HG03066 (cell line): Measurements from ENCODE around the gene TRAPPC8.
"Not testable (repeated sequence)": the region's sequence is repeated elsewhere in the genome, so short reads cannot be mapped to it uniquely, and the experiment has no call there.

ENCODE experiments used
- ATAC-seq: cut with Tn5 transposase; IDR thresholded peaks from one replicate; pipeline ENCODE4 v1.9.1; 2021; ENCODE audit warnings: low read depth; ENCODE audit not compliant: unreplicated experiment

The TRAPPC8 gene

GRCh38 chr18:31946305-31947046, 3.5 kb upstream of the TRAPPC8 start:
- no peak for ATAC-seq

- ATAC-seq, result no peak
Measured at GRCh38 chr18:31943878-31944816, 1.2 kb upstream of the TRAPPC8 start.

- peak; percentile 27 for ATAC-seq
Measured at GRCh38 chr18:31942291-31942998, 483 bp downstream of the TRAPPC8 start.

- no peak for ATAC-seq
Measured at GRCh38 chr18:31941010-31941809, 1.7 kb downstream of the TRAPPC8 start.

- not testable (repeated sequence) for ATAC-seq
Measured at GRCh38 chr18:31934773-31935172, 8.2 kb downstream of the TRAPPC8 start.

GRCh38 chr18:31931886-31932240, 11.1 kb downstream of the TRAPPC8 start:
- no peak for ATAC-seq

GRCh38 chr18:31931163-31931885, 11.6 kb downstream of the TRAPPC8 start:
- ATAC-seq, result no peak

- ATAC-seq, result no peak
Measured at GRCh38 chr18:31929273-31929672, 13.7 kb downstream of the TRAPPC8 start.

- not testable (repeated sequence) for ATAC-seq
Measured at GRCh38 chr18:31926988-31927387, 15.9 kb downstream of the TRAPPC8 start.

GRCh38 chr18:31920277-31920676, 22.7 kb downstream of the TRAPPC8 start:
- ATAC-seq, result no peak

GRCh38 chr18:31919366-31919765, 23.6 kb downstream of the TRAPPC8 start:
- ATAC-seq, result not testable (repeated sequence)

- ATAC-seq, result no peak
Measured at GRCh38 chr18:31918733-31919132, 24.2 kb downstream of the TRAPPC8 start.

GRCh38 chr18:31901063-31901462, 41.9 kb downstream of the TRAPPC8 start:
- no peak for ATAC-seq

- ATAC-seq, result not testable (repeated sequence)
Measured at GRCh38 chr18:31899771-31900170, 43.2 kb downstream of the TRAPPC8 start.

- ATAC-seq, result no peak
Measured at GRCh38 chr18:31892936-31893335, 50.0 kb downstream of the TRAPPC8 start.

GRCh38 chr18:31891566-31891965, 51.4 kb downstream of the TRAPPC8 start:
- no peak for ATAC-seq

GRCh38 chr18:31884020-31884419, 58.9 kb downstream of the TRAPPC8 start:
- no peak for ATAC-seq

GRCh38 chr18:31880186-31880898, 62.6 kb downstream of the TRAPPC8 start:
- ATAC-seq, result no peak

- no peak for ATAC-seq
Measured at GRCh38 chr18:31878358-31878757, 64.6 kb downstream of the TRAPPC8 start.
